DMS53 treated with DMSO at 0.1 percent for 48 hours (cell line): ENCODE results near the gene FABP6.
A peak's percentile ranks its signal among the peaks of the same experiment; 100 is the strongest.

ENCODE experiments used
- DNase-seq: peaks from one replicate; lab custom pipeline; 2025; ENCODE audit not compliant: unreplicated experiment; lab: John Stamatoyannopoulos, UW

FABP6 gene

GRCh38 chr5:160287378-160288051 lies 58.2 kb downstream of the FABP6 start:
- peak; percentile 82 for DNase-seq
